IMR-90 (cell line): Measurements from ENCODE around the gene DYSF.

Experiments used
- CTCF ChIP-seq: conservative IDR thresholded peaks from 2 replicates; pipeline ENCODE4 v1.5.1; 2012; ENCODE audit warnings: mild to moderate bottlenecking, low read depth, low read length, improper control_type of control experiment
- POLR2A ChIP-seq: IDR thresholded peaks from 2 replicates; pipeline ENCODE4 v1.6.1; 2012; ENCODE audit warnings: mild to moderate bottlenecking, low read depth, low read length
- RAD21 ChIP-seq: IDR thresholded peaks from 2 replicates; pipeline ENCODE4 v1.6.1; 2012; ENCODE audit warnings: low read length, improper control_type of control experiment

- TF ChIP-seq CTCF (no peak), POLR2A (no peak), RAD21 (no peak)
These were observed 157.3 kb downstream of the DYSF start for GRCh38 chr2:71610671-71611070.
